Measurements from ENCODE around the gene MEGF10. TPM values are rescaled to one million over a fixed set of nuclear protein-coding genes. Genes with fewer than 3 reads are reported as not detected.

The MEGF10 gene
- total and polyA plus RNA-seq, 8 donors, result 0.17 to 1.7 (median 0.76) TPM

- H3K27me3 ChIP-seq, result no peaks in the 10 kb centered on the region
- no peaks in the 10 kb centered on the region for H3K36me3 ChIP-seq
- H3K4me3 ChIP-seq, result no peak overlapping the region
- TF ChIP-seq, protein P1, sequence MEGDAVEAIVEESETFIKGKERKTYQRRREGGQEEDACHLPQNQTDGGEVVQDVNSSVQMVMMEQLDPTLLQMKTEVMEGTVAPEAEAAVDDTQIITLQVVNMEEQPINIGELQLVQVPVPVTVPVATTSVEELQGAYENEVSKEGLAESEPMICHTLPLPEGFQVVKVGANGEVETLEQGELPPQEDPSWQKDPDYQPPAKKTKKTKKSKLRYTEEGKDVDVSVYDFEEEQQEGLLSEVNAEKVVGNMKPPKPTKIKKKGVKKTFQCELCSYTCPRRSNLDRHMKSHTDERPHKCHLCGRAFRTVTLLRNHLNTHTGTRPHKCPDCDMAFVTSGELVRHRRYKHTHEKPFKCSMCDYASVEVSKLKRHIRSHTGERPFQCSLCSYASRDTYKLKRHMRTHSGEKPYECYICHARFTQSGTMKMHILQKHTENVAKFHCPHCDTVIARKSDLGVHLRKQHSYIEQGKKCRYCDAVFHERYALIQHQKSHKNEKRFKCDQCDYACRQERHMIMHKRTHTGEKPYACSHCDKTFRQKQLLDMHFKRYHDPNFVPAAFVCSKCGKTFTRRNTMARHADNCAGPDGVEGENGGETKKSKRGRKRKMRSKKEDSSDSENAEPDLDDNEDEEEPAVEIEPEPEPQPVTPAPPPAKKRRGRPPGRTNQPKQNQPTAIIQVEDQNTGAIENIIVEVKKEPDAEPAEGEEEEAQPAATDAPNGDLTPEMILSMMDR (IDR thresholded peaks at IDR 0.05), result no peak
- no peaks in the 10 kb centered on the region for H3K4me1 ChIP-seq
- no peak overlapping the region for H3K27ac ChIP-seq
- DNase-seq (no peak), ATAC-seq (no peak)
- intact Hi-C loops (cut with DNase I), result no loop called here
- H3K9me3 ChIP-seq, result no peaks in the 10 kb centered on the region
These were observed 36.6 kb downstream of the MEGF10 start for GRCh38 chr5:127326976-127327755.

GRCh38 chr5:127330116-127330515 lies 39.5 kb downstream of the MEGF10 start:
- Histone ChIP-seq H3K36me3 (no peaks in the 10 kb centered on the region), H3K27me3 (no peaks in the 10 kb centered on the region), H3K4me1 (no peaks in the 10 kb centered on the region), H3K27ac (no peak overlapping the region), H3K4me3 (no peak overlapping the region), H3K9me3 (no peaks in the 10 kb centered on the region)
- intact Hi-C loops (cut with DNase I), result no loop called here
- DNase-seq (no peak), ATAC-seq (no peak)
- TF ChIP-seq, protein P1 (IDR thresholded peaks at IDR 0.05), result no peak

DNA sequence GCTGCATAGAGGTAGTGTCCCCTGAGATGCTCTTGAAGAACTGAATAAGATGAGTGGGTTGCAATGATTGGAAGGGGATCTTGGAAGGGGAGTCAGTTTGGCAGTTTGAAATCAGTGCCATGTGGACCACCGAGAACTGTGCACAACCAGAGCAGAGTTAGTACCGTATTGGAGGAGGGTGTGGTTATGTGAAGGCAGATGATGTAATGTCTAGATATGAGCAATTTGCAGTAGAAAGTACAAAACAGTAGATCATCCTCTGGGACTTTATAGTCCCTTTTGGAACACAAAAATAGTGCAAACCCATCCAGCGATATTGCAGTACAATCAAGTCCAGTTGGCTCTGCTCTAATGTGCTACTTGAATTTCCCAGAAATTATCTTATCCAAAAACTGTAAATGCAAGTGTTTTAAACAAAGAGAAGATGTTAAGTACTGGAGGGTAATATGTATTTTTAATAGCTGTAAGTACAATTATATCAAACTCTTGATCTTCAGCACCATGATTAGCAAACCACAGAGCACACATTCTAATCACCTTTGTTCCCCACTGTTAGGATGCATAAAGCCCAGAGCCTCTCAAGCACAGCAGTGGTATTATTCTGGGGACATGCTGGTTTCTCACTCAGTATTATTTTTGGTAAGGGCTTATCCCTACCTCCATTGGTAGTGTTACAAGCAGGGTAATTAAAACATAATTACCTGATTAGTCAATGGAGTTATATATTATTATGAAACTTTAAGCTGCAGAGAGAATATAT lies 41.5 kb downstream of the MEGF10 start:
- Histone ChIP-seq H3K36me3 (no peaks in the 10 kb centered on the region), H3K27ac (no peak overlapping the region), H3K27me3 (no peaks in the 10 kb centered on the region), H3K4me3 (no peak overlapping the region), H3K9me3 (no peaks in the 10 kb centered on the region), H3K4me1 (no peaks in the 10 kb centered on the region)
- TF ChIP-seq, protein P1 (IDR thresholded peaks at IDR 0.05), result no peak
- ATAC-seq (no peak), DNase-seq (no peak)
- intact Hi-C loops (cut with DNase I), result no loop called here

DNA sequence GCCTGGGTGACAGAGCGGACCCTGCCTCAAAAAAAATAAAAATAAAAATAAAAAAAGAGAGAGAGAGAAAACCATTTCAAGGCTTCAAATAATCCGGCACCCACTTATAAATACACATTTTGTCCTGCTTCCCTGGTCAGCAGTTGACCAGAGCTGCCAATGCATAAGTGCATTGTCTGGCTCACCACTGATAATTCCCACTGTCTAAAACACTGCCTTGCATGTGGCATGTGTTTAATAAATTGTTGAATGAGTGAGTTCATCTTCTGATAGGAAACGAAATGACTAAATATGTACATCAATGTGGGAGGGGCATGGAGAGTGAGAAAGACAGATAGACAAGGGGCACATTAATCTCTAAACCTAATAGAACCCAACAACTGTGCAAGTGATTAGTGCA lies 42.9 kb downstream of the MEGF10 start:
- TF ChIP-seq, protein P1 (IDR thresholded peaks at IDR 0.05), result no peak
- H3K4me1 ChIP-seq, result no peaks in the 10 kb centered on the region
- no peaks in the 10 kb centered on the region for H3K27me3 ChIP-seq
- H3K36me3 ChIP-seq, result no peaks in the 10 kb centered on the region
- H3K9me3 ChIP-seq, result no peaks in the 10 kb centered on the region
- no peak overlapping the region for H3K27ac ChIP-seq
- ATAC-seq (no peak), DNase-seq (no peak)
- no peak overlapping the region for H3K4me3 ChIP-seq
- intact Hi-C loops (cut with DNase I), result no loop called here

GRCh38 chr5:127335381-127335780 lies 44.8 kb downstream of the MEGF10 start:
- no peak overlapping the region for H3K27ac ChIP-seq
- TF ChIP-seq, protein P1 (IDR thresholded peaks at IDR 0.05), result no peak
- no peak for DNase-seq
- ATAC-seq, result no peak
- H3K4me1 ChIP-seq, result no peaks in the 10 kb centered on the region
- no peaks in the 10 kb centered on the region for H3K36me3 ChIP-seq
- intact Hi-C loops (cut with DNase I), result no loop called here
- no peaks in the 10 kb centered on the region for H3K27me3 ChIP-seq
- no peaks in the 10 kb centered on the region for H3K9me3 ChIP-seq
- H3K4me3 ChIP-seq, result no peak overlapping the region
